ENCODE data around the gene FMN1.
"Not testable (repeated sequence)": the region's sequence is repeated elsewhere in the genome, so short reads cannot be mapped to it uniquely, and the experiment has no call there.

Gene FMN1

GRCh38 chr15:32951736-32952464 is 242.6 kb downstream of the FMN1 start:
- no peaks in the 10 kb centered on the region for H3K36me3 Mint-ChIP-seq
- H3K27ac Mint-ChIP-seq = no peak overlapping the region
- H3K4me1 Mint-ChIP-seq (ENCODE audit: low read depth) = no peaks in the 10 kb centered on the region
- no peak overlapping the region for H3K4me3 Mint-ChIP-seq
- H3K9me3 Mint-ChIP-seq (ENCODE audit: low read depth) = no peaks in the 10 kb centered on the region
- H3K27me3 Mint-ChIP-seq = no peaks in the 10 kb centered on the region

DNA sequence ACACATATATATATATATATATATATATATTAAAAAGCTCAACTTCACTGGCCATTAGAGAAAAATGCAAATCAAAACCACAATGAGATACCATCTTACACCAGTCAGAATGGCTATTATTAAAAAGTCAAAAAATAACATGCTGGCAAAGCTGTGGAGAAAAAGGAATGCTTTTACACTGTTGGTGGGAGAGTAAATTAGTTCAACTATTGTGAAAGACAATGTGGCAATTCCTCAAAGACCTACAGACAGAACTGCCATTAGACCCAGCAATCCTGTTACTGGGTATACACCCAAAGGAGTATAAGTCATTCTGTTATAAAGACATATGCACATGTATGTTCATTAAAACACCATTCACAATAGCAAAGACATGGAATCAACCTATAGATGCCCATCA is 244.5 kb downstream of the FMN1 start:
- H3K4me3 Mint-ChIP-seq; H3K4me1 Mint-ChIP-seq (ENCODE audit: low read depth); H3K9me3 Mint-ChIP-seq (ENCODE audit: low read depth); H3K27ac Mint-ChIP-seq; H3K36me3 Mint-ChIP-seq; H3K27me3 Mint-ChIP-seq: not testable (repeated sequence)

DNA sequence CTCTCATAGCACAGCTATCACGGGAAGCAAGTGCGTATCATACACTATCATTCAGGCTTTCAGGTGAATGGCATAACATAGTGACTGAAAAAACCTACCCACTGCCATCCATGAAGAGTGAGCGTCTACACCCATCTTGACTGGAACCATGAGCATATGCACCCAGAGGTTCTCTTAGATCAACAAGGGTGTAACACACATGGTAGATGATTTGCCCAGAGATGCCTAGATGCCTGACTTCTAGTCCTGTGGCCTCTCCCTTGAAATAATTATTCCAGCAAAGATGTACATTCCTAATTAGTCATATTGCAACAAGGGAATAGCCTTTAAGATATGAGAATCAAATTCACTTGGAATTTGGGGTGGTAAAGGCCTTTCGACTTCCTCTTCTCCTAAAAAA is 248.3 kb downstream of the FMN1 start:
- no peaks in the 10 kb centered on the region for H3K9me3 Mint-ChIP-seq (ENCODE audit: low read depth)
- no peaks in the 10 kb centered on the region for H3K4me1 Mint-ChIP-seq (ENCODE audit: low read depth)
- no peaks in the 10 kb centered on the region for H3K36me3 Mint-ChIP-seq
- H3K27me3 Mint-ChIP-seq = no peaks in the 10 kb centered on the region
- no peak overlapping the region for H3K4me3 Mint-ChIP-seq
- H3K27ac Mint-ChIP-seq = no peak overlapping the region

GRCh38 chr15:32944431-32944830 is 250.1 kb downstream of the FMN1 start:
- Mint-ChIP-seq H3K4me3 (no peak overlapping the region), H3K4me1 (ENCODE audit: low read depth) (no peaks in the 10 kb centered on the region), H3K36me3 (no peaks in the 10 kb centered on the region), H3K27ac (no peak overlapping the region), H3K27me3 (no peaks in the 10 kb centered on the region), H3K9me3 (ENCODE audit: low read depth) (no peaks in the 10 kb centered on the region)

GRCh38 chr15:32943711-32944110 is 250.8 kb downstream of the FMN1 start:
- no peak overlapping the region for H3K4me3 Mint-ChIP-seq
- H3K27me3 Mint-ChIP-seq = peaks cover 3% of the 10 kb centered on the region
- H3K27ac Mint-ChIP-seq = no peak overlapping the region
- H3K36me3 Mint-ChIP-seq = no peaks in the 10 kb centered on the region
- H3K9me3 Mint-ChIP-seq (ENCODE audit: low read depth) = no peaks in the 10 kb centered on the region
- no peaks in the 10 kb centered on the region for H3K4me1 Mint-ChIP-seq (ENCODE audit: low read depth)

DNA sequence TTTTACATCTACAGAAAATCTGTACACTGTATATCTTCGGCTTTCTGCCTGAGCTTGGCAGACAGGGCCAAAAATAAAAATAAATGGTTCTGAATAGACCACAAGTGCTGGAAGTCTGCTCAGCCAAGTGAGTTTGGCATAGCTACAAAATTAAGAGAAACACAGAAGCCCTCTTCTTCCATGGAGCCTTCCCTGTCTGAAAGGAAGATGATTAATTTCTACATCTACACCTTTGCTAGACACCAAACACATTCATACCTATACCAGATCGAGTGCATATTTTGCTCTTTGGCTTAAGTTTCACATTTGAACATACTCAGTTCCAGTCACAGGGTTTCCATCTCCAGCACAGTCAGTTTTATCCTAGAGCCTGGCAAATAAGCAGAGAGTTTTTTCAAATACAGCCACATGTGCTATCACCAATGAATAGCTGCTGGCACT is 252.1 kb downstream of the FMN1 start:
- Mint-ChIP-seq H3K27ac (no peak overlapping the region), H3K36me3 (no peaks in the 10 kb centered on the region), H3K4me1 (ENCODE audit: low read depth) (no peaks in the 10 kb centered on the region), H3K9me3 (ENCODE audit: low read depth) (no peaks in the 10 kb centered on the region), H3K27me3 (peaks cover 8% of the 10 kb centered on the region), H3K4me3 (no peak overlapping the region)

- Mint-ChIP-seq H3K27me3 (peaks cover 9% of the 10 kb centered on the region), H3K27ac (no peak overlapping the region), H3K9me3 (ENCODE audit: low read depth) (no peaks in the 10 kb centered on the region)
Measured at GRCh38 chr15:32941823-32942222, 252.7 kb downstream of the FMN1 start.

DNA sequence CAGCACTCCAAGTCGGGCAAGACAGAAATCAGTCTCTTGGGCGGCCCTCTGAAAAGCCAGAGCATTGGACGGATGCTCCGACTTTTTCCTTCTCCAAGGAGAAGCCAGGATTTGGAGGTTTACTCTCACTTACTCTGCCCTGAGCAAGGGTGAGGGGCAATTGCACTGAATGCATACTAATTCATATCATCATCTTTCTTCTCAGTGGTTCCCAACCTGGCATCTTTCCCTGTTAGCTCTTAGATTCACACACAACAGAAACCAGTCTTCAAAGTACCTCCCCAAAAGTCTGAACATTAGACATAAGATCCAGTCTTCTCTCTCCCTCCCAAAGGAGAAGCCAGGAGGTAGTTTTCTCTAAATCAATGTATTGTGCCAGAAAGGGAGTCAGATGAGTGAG is 257.5 kb downstream of the FMN1 start:
- Mint-ChIP-seq H3K27me3 (peaks cover 20% of the 10 kb centered on the region), H3K4me3 (no peak overlapping the region), H3K36me3 (no peaks in the 10 kb centered on the region), H3K9me3 (ENCODE audit: low read depth) (peaks cover 4% of the 10 kb centered on the region), H3K27ac (no peak overlapping the region), H3K4me1 (ENCODE audit: low read depth) (no peaks in the 10 kb centered on the region)

More at GRCh38 chr15:32941823-32942222, 252.7 kb downstream of the FMN1 start:
- H3K4me3 Mint-ChIP-seq = no peak overlapping the region
- H3K36me3 Mint-ChIP-seq = no peaks in the 10 kb centered on the region
- no peaks in the 10 kb centered on the region for H3K4me1 Mint-ChIP-seq (ENCODE audit: low read depth)

DNA sequence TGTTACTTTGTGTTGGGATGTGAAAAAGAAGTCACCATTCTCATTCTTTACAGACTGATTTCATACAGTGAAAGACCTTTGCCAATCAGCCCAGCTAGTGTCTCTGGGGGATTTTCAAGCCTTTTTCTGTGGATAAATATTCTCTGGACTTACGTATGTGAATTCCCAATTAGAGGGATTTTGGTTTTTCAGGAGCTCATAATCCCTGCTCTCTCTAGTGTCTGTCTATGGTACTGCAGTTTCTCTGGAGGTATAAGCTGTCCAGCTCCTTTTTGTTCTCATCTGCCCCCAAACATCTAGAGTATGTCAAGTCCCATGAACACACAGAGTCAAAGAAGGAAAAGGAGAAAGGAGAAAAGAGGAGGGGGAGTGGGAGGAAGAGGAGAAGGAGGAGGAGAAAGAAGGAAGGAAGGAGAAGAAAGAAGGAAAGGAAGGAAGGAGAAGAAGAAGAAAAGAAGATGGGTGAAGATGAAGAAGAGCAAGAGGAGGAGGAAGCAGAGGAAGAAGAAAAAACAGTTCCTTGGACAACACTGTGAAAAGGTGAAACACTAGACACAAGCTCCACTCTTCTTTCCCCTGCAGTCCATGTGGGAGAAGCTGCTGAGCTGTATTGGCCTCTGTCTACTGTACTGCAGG is 258.1 kb downstream of the FMN1 start:
- Mint-ChIP-seq H3K4me3 (no peak overlapping the region), H3K36me3 (no peaks in the 10 kb centered on the region), H3K4me1 (ENCODE audit: low read depth) (no peaks in the 10 kb centered on the region), H3K9me3 (ENCODE audit: low read depth) (peaks cover 7% of the 10 kb centered on the region), H3K27me3 (peaks cover 20% of the 10 kb centered on the region), H3K27ac (no peak overlapping the region)

DNA sequence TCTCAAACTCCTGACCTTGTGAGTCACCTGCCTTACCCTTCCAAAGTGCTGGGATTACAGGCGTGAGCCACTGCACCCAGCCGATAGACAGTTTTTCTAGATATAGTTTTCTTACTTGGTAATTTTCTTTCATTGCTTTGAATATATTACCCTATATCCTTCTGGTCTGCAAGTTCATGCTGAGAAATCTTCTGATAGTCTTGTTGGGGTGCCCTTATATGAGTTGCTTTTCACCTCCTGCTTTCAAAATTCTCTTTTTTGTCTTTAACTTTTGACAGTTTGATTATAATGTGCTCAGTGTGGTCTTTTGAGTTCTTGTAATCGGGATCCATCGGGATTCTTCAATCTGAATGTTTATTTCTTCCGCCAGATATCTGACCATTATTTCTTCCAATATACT is 259.4 kb downstream of the FMN1 start:
- no peak overlapping the region for H3K27ac Mint-ChIP-seq
- no peak overlapping the region for H3K4me3 Mint-ChIP-seq
- H3K9me3 Mint-ChIP-seq (ENCODE audit: low read depth) = peaks cover 13% of the 10 kb centered on the region
- H3K27me3 Mint-ChIP-seq = peaks cover 20% of the 10 kb centered on the region
- no peaks in the 10 kb centered on the region for H3K36me3 Mint-ChIP-seq
- no peaks in the 10 kb centered on the region for H3K4me1 Mint-ChIP-seq (ENCODE audit: low read depth)

- peaks cover 13% of the 10 kb centered on the region for H3K9me3 Mint-ChIP-seq (ENCODE audit: low read depth)
- no peaks in the 10 kb centered on the region for H3K4me1 Mint-ChIP-seq (ENCODE audit: low read depth)
- no peak overlapping the region for H3K4me3 Mint-ChIP-seq
- H3K27me3 Mint-ChIP-seq = peaks cover 14% of the 10 kb centered on the region
- no peak overlapping the region for H3K27ac Mint-ChIP-seq
- H3K36me3 Mint-ChIP-seq = no peaks in the 10 kb centered on the region
Measured at GRCh38 chr15:32933236-32933635, 261.3 kb downstream of the FMN1 start.

GRCh38 chr15:32928876-32929275 is 265.6 kb downstream of the FMN1 start:
- Mint-ChIP-seq H3K4me1 (ENCODE audit: low read depth) (no peaks in the 10 kb centered on the region), H3K4me3 (no peak overlapping the region), H3K36me3 (no peaks in the 10 kb centered on the region), H3K27ac (no peak overlapping the region), H3K9me3 (ENCODE audit: low read depth) (peaks cover 9% of the 10 kb centered on the region), H3K27me3 (no peaks in the 10 kb centered on the region)

GRCh38 chr15:32927124-32927523 is 267.4 kb downstream of the FMN1 start:
- Mint-ChIP-seq H3K4me3 (no peak overlapping the region), H3K36me3 (no peaks in the 10 kb centered on the region), H3K27ac (no peak overlapping the region), H3K4me1 (ENCODE audit: low read depth) (no peaks in the 10 kb centered on the region), H3K27me3 (no peaks in the 10 kb centered on the region), H3K9me3 (ENCODE audit: low read depth) (peaks cover 9% of the 10 kb centered on the region)

GRCh38 chr15:32923176-32923575 is 271.3 kb downstream of the FMN1 start:
- Mint-ChIP-seq H3K27ac (no peak overlapping the region), H3K9me3 (ENCODE audit: low read depth) (no peaks in the 10 kb centered on the region), H3K4me3 (no peak overlapping the region), H3K27me3 (no peaks in the 10 kb centered on the region), H3K36me3 (no peaks in the 10 kb centered on the region), H3K4me1 (ENCODE audit: low read depth) (no peaks in the 10 kb centered on the region)

GRCh38 chr15:32922541-32922940 is 272.0 kb downstream of the FMN1 start:
- Mint-ChIP-seq H3K4me1 (ENCODE audit: low read depth) (no peaks in the 10 kb centered on the region), H3K36me3 (no peaks in the 10 kb centered on the region), H3K27me3 (no peaks in the 10 kb centered on the region), H3K4me3 (no peak overlapping the region), H3K27ac (no peak overlapping the region), H3K9me3 (ENCODE audit: low read depth) (no peaks in the 10 kb centered on the region)

Measured in activated naive CD8-positive, alpha-beta T cell (primary cell).